ENCODE data around the gene CAPNS2. TPM values are rescaled to one million over a fixed set of nuclear protein-coding genes. Genes with fewer than 3 reads are reported as not detected.

The CAPNS2 gene
- total and polyA plus RNA-seq, 2 of the 8 experiments (the other 6 are each of a cell fraction or from before 2014, with no cell fraction given) = not detected

DNA sequence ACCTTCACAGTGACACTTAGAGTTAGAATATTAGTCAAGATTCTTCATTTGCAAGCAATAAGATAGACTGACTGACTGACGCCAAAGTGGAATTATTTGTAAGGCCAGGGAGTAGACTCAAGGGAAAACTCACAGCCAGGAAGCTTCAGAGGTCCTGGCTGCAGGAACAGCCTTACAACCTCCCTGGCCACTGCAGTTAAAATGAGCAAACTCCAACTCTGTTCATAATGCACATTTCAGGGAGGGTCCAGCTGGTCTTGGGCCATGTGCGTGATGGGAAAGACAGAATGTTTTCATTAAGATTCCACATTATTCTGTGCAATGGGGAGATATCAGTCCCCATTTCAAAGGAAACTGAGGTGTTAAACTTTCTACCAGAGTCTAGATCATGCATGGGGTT lies 9.9 kb downstream of the CAPNS2 start:
- Histone ChIP-seq H4K8ac (ENCODE audit: extremely low read depth, insufficient read depth, low read length) (no peak overlapping the region), H2AFZ (ENCODE audit: low read length) (no peak overlapping the region), H3K36me3 (ENCODE audit: control insufficient read depth in 2 of 4, insufficient read depth in 4 of 4, low read length in 3 of 4) (no peaks in the 10 kb centered on the region), H3K9me3 (ENCODE audit: insufficient read depth in 2 of 2, low read depth in 1 of 2, low read length in 1 of 2) (no peaks in the 10 kb centered on the region), H3K23me2 (ENCODE audit: low read depth, low read length) (no peaks in the 10 kb centered on the region), H2BK120ac (replicated peaks; ENCODE audit: low read depth, low read length) (no peak overlapping the region), H2BK15ac (ENCODE audit: low read length) (no peak overlapping the region), H3K4me2 (ENCODE audit: insufficient read depth in 1 of 2, low read depth in 2 of 2, low read length in 2 of 2) (no peak overlapping the region), H3K27me3 (replicated peaks in 1 of 4; ENCODE audit: control insufficient read depth in 3 of 4, extremely low read depth in 1 of 4, insufficient read depth in 3 of 4, low read length in 3 of 4) (no peaks in the 10 kb centered on the region), H4K5ac (ENCODE audit: insufficient read length, low read depth, low read length) (no peak overlapping the region), H3K79me1 (ENCODE audit: low read depth, low read length) (no peaks in the 10 kb centered on the region), H4K91ac (replicated peaks; ENCODE audit: insufficient read length, low read length) (no peak overlapping the region), H3K56ac (replicated peaks; ENCODE audit: insufficient read length, low read depth, low read length) (no peak overlapping the region), H3K23ac (ENCODE audit: insufficient read length) (no peak overlapping the region), H2BK5ac (ENCODE audit: low read depth, low read length) (no peak overlapping the region), H3K79me2 (ENCODE audit: control insufficient read depth in 1 of 2, insufficient read depth in 2 of 2, low read length in 2 of 2) (no peaks in the 10 kb centered on the region), H2BK20ac (ENCODE audit: low read length) (no peak overlapping the region), H3K18ac (ENCODE audit: extremely low read depth, low read length) (no peak overlapping the region), H3K4me1 (replicated peaks in 1 of 4; ENCODE audit: control insufficient read depth in 3 of 4, insufficient read depth in 4 of 4, low read length in 3 of 4) (no peaks in the 10 kb centered on the region), H2AK5ac (ENCODE audit: low read depth, low read length) (no peak overlapping the region), H2BK12ac (ENCODE audit: low read depth, low read length) (no peak overlapping the region), H4K20me1 (replicated peaks in 1 of 2; ENCODE audit: control insufficient read depth in 1 of 2, insufficient read depth in 2 of 2, low read length in 2 of 2) (peaks cover 0 to 2% of the 10 kb centered on the region in 2 experiments), H3K27ac (ENCODE audit: low read depth, low read length) (no peak overlapping the region), H3K4ac (replicated peaks; ENCODE audit: insufficient read length, low read depth, low read length) (no peak overlapping the region), H3K9ac (replicated peaks in 1 of 4; ENCODE audit: extremely low read depth in 1 of 4, low read depth in 3 of 4, low read length in 3 of 4) (no peak overlapping the region), H3K14ac (ENCODE audit: insufficient read length) (no peak overlapping the region), H3K4me3 (ENCODE audit: extremely low read depth in 1 of 4, insufficient read depth in 2 of 4, low read depth in 3 of 4, low read length in 4 of 4) (no peak overlapping the region)
- ChIA-PET CTCF (ENCODE audit: partially characterized antibody) (interaction anchor here (1.1 kb wide), 1 partner anchor 64 kb away, joined by 3 read pairs; no protein-coding TSS in a partner anchor), POLR2A (ENCODE audit: partially characterized antibody) (no interaction called here)
- DNase-seq (ENCODE audit: low read depth in 1 of 2, low spot score in 2 of 2) (no peak), FAIRE-seq (no peak)
- TF ChIP-seq KDM1A (IDR thresholded peaks at IDR 0.05; ENCODE audit: borderline replicate concordance, low read length) (no peak), E2F6 (IDR thresholded peaks at IDR 0.05) (no peak), KDM4A (IDR thresholded peaks at IDR 0.05; ENCODE audit: low read depth, low read length, severe bottlenecking) (no peak), GABPA (IDR thresholded peaks at IDR 0.05; ENCODE audit: borderline replicate concordance, insufficient read depth, low read length) (no peak), HDAC2 (IDR thresholded peaks at IDR 0.05; ENCODE audit: borderline replicate concordance in 1 of 2, low read depth in 2 of 2, low read length in 2 of 2) (no peak)
- TF ChIP-seq, protein P1, sequence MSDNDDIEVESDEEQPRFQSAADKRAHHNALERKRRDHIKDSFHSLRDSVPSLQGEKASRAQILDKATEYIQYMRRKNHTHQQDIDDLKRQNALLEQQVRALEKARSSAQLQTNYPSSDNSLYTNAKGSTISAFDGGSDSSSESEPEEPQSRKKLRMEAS (IDR thresholded peaks at IDR 0.05) = no peak
- 90% methylated on average over 2 of the region's 2 CpGs; no CpG with 5 or more reads in 1 of the 2 experiments for whole genome bisulfite sequencing, 2 experiments (ENCODE audit: extremely low coverage in 1 of 2, insufficient coverage in 1 of 2, insufficient read length in 1 of 2, insufficient replicate concordance in 2 of 2, low coverage in 1 of 2, low lambda C conversion rate in 2 of 2, missing lambda C conversion rate in 1 of 2)
